ENCODE measurements around the gene CHAF1A. TPM values are rescaled to one million over a fixed set of nuclear protein-coding genes. Genes with fewer than 3 reads are reported as not detected.
A peak's percentile ranks its signal among the peaks of the same experiment; 100 is the strongest.

CHAF1A gene
- total RNA-seq, 2 donors from 2014 or later = 67.9 to 96.7 TPM

GRCh38 chr19:4454747-4455718, 52.6 kb downstream of the CHAF1A start:
- Mint-ChIP-seq H3K4me1 (peaks cover 15% of the 10 kb centered on the region), H3K36me3 (ENCODE audit: low read depth) (peaks cover 20% of the 10 kb centered on the region), H3K4me3 (no peak overlapping the region), H3K27ac (peak overlapping the region; percentile 41), H3K27me3 (no peaks in the 10 kb centered on the region), H3K9me3 (no peaks in the 10 kb centered on the region)
- ATAC-seq (replicated peaks) = no peak

- Mint-ChIP-seq H3K9me3 (no peaks in the 10 kb centered on the region), H3K4me3 (peak overlapping the region; percentile 96), H3K4me1 (peaks cover 15% of the 10 kb centered on the region), H3K27me3 (no peaks in the 10 kb centered on the region), H3K27ac (peak overlapping the region; percentile 96), H3K36me3 (ENCODE audit: low read depth) (peaks cover 11% of the 10 kb centered on the region)
- no peak for ATAC-seq (replicated peaks)
Observed at GRCh38 chr19:4455719-4456475, 53.5 kb downstream of the CHAF1A start.

- no peaks in the 10 kb centered on the region for H3K9me3 Mint-ChIP-seq
- peak overlapping the region; percentile 96 for H3K27ac Mint-ChIP-seq
- peak overlapping the region; percentile 96 for H3K4me3 Mint-ChIP-seq
- H3K27me3 Mint-ChIP-seq = no peaks in the 10 kb centered on the region
- peaks cover 6% of the 10 kb centered on the region for H3K36me3 Mint-ChIP-seq (ENCODE audit: low read depth)
- ATAC-seq (replicated peaks) = no peak
- H3K4me1 Mint-ChIP-seq = peaks cover 15% of the 10 kb centered on the region
Observed at GRCh38 chr19:4456476-4456842, 54.0 kb downstream of the CHAF1A start.

GRCh38 chr19:4456843-4457653, 54.6 kb downstream of the CHAF1A start:
- Mint-ChIP-seq H3K4me1 (peaks cover 15% of the 10 kb centered on the region), H3K36me3 (ENCODE audit: low read depth) (no peaks in the 10 kb centered on the region), H3K27ac (peak overlapping the region; percentile 96), H3K4me3 (peak overlapping the region; percentile 96), H3K9me3 (no peaks in the 10 kb centered on the region), H3K27me3 (no peaks in the 10 kb centered on the region)
- ATAC-seq (replicated peaks) = peak; percentile 31

- H3K27ac Mint-ChIP-seq = peak within 1 kb of the TSS; percentile 96
Observed at GRCh38 chr19:4457654-4458395, 55.4 kb downstream of the CHAF1A start, which contains the start of gene UBXN6. UBXN6 (minus strand) TSS chr19:4457794; CDS start chr19:4457697, 97 bp downstream.

GRCh38 chr19:4464815-4465581, 62.6 kb downstream of the CHAF1A start:
- H3K9me3 Mint-ChIP-seq = no peaks in the 10 kb centered on the region
- H3K36me3 Mint-ChIP-seq (ENCODE audit: low read depth) = no peaks in the 10 kb centered on the region
- no peak overlapping the region for H3K4me3 Mint-ChIP-seq
- no peaks in the 10 kb centered on the region for H3K27me3 Mint-ChIP-seq
- no peak overlapping the region for H3K27ac Mint-ChIP-seq
- no peaks in the 10 kb centered on the region for H3K4me1 Mint-ChIP-seq
- ATAC-seq (replicated peaks) = no peak

More at GRCh38 chr19:4457654-4458395, 55.4 kb downstream of the CHAF1A start, which contains the start of gene UBXN6:
- Mint-ChIP-seq H3K27me3 (no peaks in the 10 kb centered on the region), H3K36me3 (ENCODE audit: low read depth) (no peaks in the 10 kb centered on the region), H3K4me3 (peak within 1 kb of the TSS; percentile 96), H3K4me1 (peaks cover 15% of the 10 kb centered on the region), H3K9me3 (no peaks in the 10 kb centered on the region)
- ATAC-seq (replicated peaks) = peak; percentile 99

GRCh38 chr19:4467835-4468234, 65.4 kb downstream of the CHAF1A start:
- no peak overlapping the region for H3K27ac Mint-ChIP-seq
- no peak for ATAC-seq (replicated peaks)
- no peaks in the 10 kb centered on the region for H3K36me3 Mint-ChIP-seq (ENCODE audit: low read depth)
- no peaks in the 10 kb centered on the region for H3K9me3 Mint-ChIP-seq
- no peaks in the 10 kb centered on the region for H3K4me1 Mint-ChIP-seq
- no peaks in the 10 kb centered on the region for H3K27me3 Mint-ChIP-seq
- no peak overlapping the region for H3K4me3 Mint-ChIP-seq

- Mint-ChIP-seq H3K27me3 (no peaks in the 10 kb centered on the region), H3K9me3 (no peaks in the 10 kb centered on the region), H3K27ac (no peak overlapping the region), H3K4me3 (no peak overlapping the region), H3K36me3 (ENCODE audit: low read depth) (peaks cover 5% of the 10 kb centered on the region), H3K4me1 (no peaks in the 10 kb centered on the region)
- peak; percentile 91 for ATAC-seq (replicated peaks)
Observed at GRCh38 chr19:4471403-4472173, 69.1 kb downstream of the CHAF1A start.

GRCh38 chr19:4472174-4472974, 69.9 kb downstream of the CHAF1A start, which contains the start of gene HDGFL2:
HDGFL2 (plus strand) TSS chr19:4472297; CDS start chr19:4472351, 54 bp downstream.
- no peaks in the 10 kb centered on the region for H3K9me3 Mint-ChIP-seq
- no peaks in the 10 kb centered on the region for H3K27me3 Mint-ChIP-seq
- no peaks in the 10 kb centered on the region for H3K4me1 Mint-ChIP-seq
- peaks cover 13% of the 10 kb centered on the region for H3K36me3 Mint-ChIP-seq (ENCODE audit: low read depth)
- peak within 1 kb of the TSS; percentile 52 for H3K27ac Mint-ChIP-seq
- no peak for ATAC-seq (replicated peaks)
- peak within 1 kb of the TSS; percentile 72 for H3K4me3 Mint-ChIP-seq

GRCh38 chr19:4473011-4473762, 70.7 kb downstream of the CHAF1A start:
- Mint-ChIP-seq H3K4me1 (no peaks in the 10 kb centered on the region), H3K9me3 (no peaks in the 10 kb centered on the region), H3K27ac (peak overlapping the region; percentile 52), H3K36me3 (ENCODE audit: low read depth) (peaks cover 21% of the 10 kb centered on the region), H3K27me3 (no peaks in the 10 kb centered on the region), H3K4me3 (peak overlapping the region; percentile 72)
- ATAC-seq (replicated peaks) = no peak

- no peak for ATAC-seq (replicated peaks)
- Mint-ChIP-seq H3K27ac (peak overlapping the region; percentile 19), H3K27me3 (no peaks in the 10 kb centered on the region), H3K4me1 (no peaks in the 10 kb centered on the region), H3K4me3 (peak overlapping the region; percentile 72), H3K36me3 (ENCODE audit: low read depth) (peaks cover 26% of the 10 kb centered on the region), H3K9me3 (no peaks in the 10 kb centered on the region)
Observed at GRCh38 chr19:4473763-4474513, 71.5 kb downstream of the CHAF1A start.
